Activated B cell treated with CpG ODN at 0.5 μM for 24 hours (primary cell): Measurements from ENCODE around the gene HNRNPA0. TPM values are rescaled to one million over a fixed set of nuclear protein-coding genes. Genes with fewer than 3 reads are reported as not detected.

Source experiments
- ATAC-seq: fragments of 200-7000 bp; cut with Tn5 transposase; one replicate; pipeline ENCODE4 v1.10.0; 2021; ENCODE audit warnings: low read depth, mild to moderate bottlenecking, moderate library complexity
- CTCF ChIA-PET: fragments of 350-600 bp; sonication (Branson Sonifier 250); formaldehyde crosslinking; loops from one replicate; lab custom pipeline; 2021; ENCODE audit warnings: antibody characterized with exemption; lab: Charles Lee
- POLR2A ChIA-PET: fragments of 350-600 bp; sonication (Branson Sonifier 250); formaldehyde crosslinking; loops from one replicate; lab custom pipeline; 2021; ENCODE audit warnings: antibody characterized with exemption; lab: Charles Lee
- DNase-seq: peaks from one replicate; pipeline ENCODE4 v3.0.0; 2022
- H3K27ac Mint-ChIP-seq: one replicate; pipeline ENCODE4 v1.8.0; 2020; ENCODE audit warnings: mixed read lengths
- H3K27me3 Mint-ChIP-seq: one replicate; pipeline ENCODE4 v1.8.0; 2021; ENCODE audit warnings: mixed read lengths
- H3K36me3 Mint-ChIP-seq: one replicate; pipeline ENCODE4 v1.8.0; 2021; ENCODE audit warnings: low read depth, mixed read lengths
- H3K4me1 Mint-ChIP-seq: one replicate; pipeline ENCODE4 v1.8.0; 2021; ENCODE audit warnings: mixed read lengths
- H3K4me3 Mint-ChIP-seq: one replicate; pipeline ENCODE4 v1.8.0; 2020; ENCODE audit warnings: mild to moderate bottlenecking, mixed read lengths
- H3K9me3 Mint-ChIP-seq: one replicate; pipeline ENCODE4 v1.8.0; 2020; ENCODE audit warnings: mixed read lengths
- intact Hi-C: fragments of 100-400 bp; cut with micrococcal nuclease; formaldehyde crosslinking; loops from one replicate; pipeline ENCODE4 v1.15.1; 2024
- total RNA-seq: library from RNA; stranded (reverse); gene quantifications from 2 replicates; pipeline ENCODE4 v1.2.3, GENCODE V29; 2022
- TF ChIP-seq, protein P1 (sequence below): fragments of 200-600 bp; IDR thresholded peaks from one replicate; pipeline ENCODE4 v1.8.0; 2022; ENCODE audit warnings: antibody characterized with exemption, mild to moderate bottlenecking

HNRNPA0 gene
- total RNA-seq, 1 donor from 2014 or later, result 31.2 TPM

- no peak for ATAC-seq
- H3K27ac Mint-ChIP-seq, result no peak overlapping the region
- POLR2A ChIA-PET, result no interaction called here
- CTCF ChIA-PET, result no interaction called here
- intact Hi-C loops, result no loop called here
- no peaks in the 10 kb centered on the region for H3K4me1 Mint-ChIP-seq
- H3K36me3 Mint-ChIP-seq, result peaks cover 9% of the 10 kb centered on the region
- peaks cover 9% of the 10 kb centered on the region for H3K9me3 Mint-ChIP-seq
- H3K4me3 Mint-ChIP-seq, result no peak overlapping the region
- no peaks in the 10 kb centered on the region for H3K27me3 Mint-ChIP-seq
- no peak for DNase-seq
- TF ChIP-seq, protein P1, sequence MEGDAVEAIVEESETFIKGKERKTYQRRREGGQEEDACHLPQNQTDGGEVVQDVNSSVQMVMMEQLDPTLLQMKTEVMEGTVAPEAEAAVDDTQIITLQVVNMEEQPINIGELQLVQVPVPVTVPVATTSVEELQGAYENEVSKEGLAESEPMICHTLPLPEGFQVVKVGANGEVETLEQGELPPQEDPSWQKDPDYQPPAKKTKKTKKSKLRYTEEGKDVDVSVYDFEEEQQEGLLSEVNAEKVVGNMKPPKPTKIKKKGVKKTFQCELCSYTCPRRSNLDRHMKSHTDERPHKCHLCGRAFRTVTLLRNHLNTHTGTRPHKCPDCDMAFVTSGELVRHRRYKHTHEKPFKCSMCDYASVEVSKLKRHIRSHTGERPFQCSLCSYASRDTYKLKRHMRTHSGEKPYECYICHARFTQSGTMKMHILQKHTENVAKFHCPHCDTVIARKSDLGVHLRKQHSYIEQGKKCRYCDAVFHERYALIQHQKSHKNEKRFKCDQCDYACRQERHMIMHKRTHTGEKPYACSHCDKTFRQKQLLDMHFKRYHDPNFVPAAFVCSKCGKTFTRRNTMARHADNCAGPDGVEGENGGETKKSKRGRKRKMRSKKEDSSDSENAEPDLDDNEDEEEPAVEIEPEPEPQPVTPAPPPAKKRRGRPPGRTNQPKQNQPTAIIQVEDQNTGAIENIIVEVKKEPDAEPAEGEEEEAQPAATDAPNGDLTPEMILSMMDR, result no peak
These were observed 44.1 kb downstream of the HNRNPA0 start for GRCh38 chr5:137710086-137710485.

- H3K4me3 Mint-ChIP-seq, result no peak overlapping the region
- no peak for DNase-seq
- POLR2A ChIA-PET, result no interaction called here
- TF ChIP-seq, protein P1, result no peak
- no peaks in the 10 kb centered on the region for H3K27me3 Mint-ChIP-seq
- no peaks in the 10 kb centered on the region for H3K4me1 Mint-ChIP-seq
- H3K36me3 Mint-ChIP-seq, result peaks cover 6% of the 10 kb centered on the region
- no peak for ATAC-seq
- intact Hi-C loops, result no loop called here
- peaks cover 7% of the 10 kb centered on the region for H3K9me3 Mint-ChIP-seq
- H3K27ac Mint-ChIP-seq, result no peak overlapping the region
- CTCF ChIA-PET, result no interaction called here
These were observed 45.2 kb downstream of the HNRNPA0 start for GRCh38 chr5:137708796-137709559.

GRCh38 chr5:137708062-137708461 is 46.1 kb downstream of the HNRNPA0 start:
- CTCF ChIA-PET, result no interaction called here
- POLR2A ChIA-PET, result no interaction called here

DNA sequence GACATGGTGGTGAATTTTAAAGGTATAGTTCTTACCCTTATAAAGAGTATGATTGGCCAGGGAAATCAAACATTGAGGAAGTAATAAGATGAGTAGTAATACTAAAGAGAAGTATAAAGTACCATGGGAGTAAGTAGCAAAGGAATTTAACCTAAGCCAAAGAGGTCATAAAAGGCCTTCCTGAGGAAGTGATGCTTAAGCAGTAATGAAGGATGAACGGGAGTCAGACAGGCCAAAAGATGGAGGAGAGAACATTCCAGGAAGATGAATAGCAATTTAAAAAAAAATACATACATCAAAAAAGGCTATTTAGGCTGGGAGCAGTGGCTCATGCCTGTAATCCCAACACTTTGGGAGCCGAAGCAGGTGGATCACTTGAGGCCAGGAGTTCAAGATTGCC is 47.3 kb downstream of the HNRNPA0 start:
- ChIA-PET POLR2A (no interaction called here), CTCF (no interaction called here)
- Mint-ChIP-seq H3K27me3 (no peaks in the 10 kb centered on the region), H3K27ac (no peak overlapping the region), H3K4me3 (no peak overlapping the region), H3K9me3 (no peaks in the 10 kb centered on the region), H3K4me1 (no peaks in the 10 kb centered on the region), H3K36me3 (peaks cover 2% of the 10 kb centered on the region)
- intact Hi-C loops, result no loop called here
- ATAC-seq (no peak), DNase-seq (no peak)
- TF ChIP-seq, protein P1, result no peak

More at GRCh38 chr5:137708062-137708461, 46.1 kb downstream of the HNRNPA0 start:
- Mint-ChIP-seq H3K27me3 (no peaks in the 10 kb centered on the region), H3K9me3 (peaks cover 3% of the 10 kb centered on the region), H3K36me3 (peaks cover 5% of the 10 kb centered on the region), H3K4me3 (no peak overlapping the region), H3K4me1 (no peaks in the 10 kb centered on the region), H3K27ac (no peak overlapping the region)
- no peak for DNase-seq
- intact Hi-C loops, result no loop called here
- ATAC-seq, result no peak
- TF ChIP-seq, protein P1, result no peak

GRCh38 chr5:137705106-137705505 is 49.1 kb downstream of the HNRNPA0 start:
- Mint-ChIP-seq H3K27me3 (no peaks in the 10 kb centered on the region), H3K9me3 (no peaks in the 10 kb centered on the region), H3K4me1 (no peaks in the 10 kb centered on the region), H3K36me3 (peaks cover 2% of the 10 kb centered on the region), H3K27ac (no peak overlapping the region), H3K4me3 (no peak overlapping the region)
- CTCF ChIA-PET, result no interaction called here
- TF ChIP-seq, protein P1, result no peak
- no peak for DNase-seq
- intact Hi-C loops, result no loop called here
- no peak for ATAC-seq
- POLR2A ChIA-PET, result no interaction called here
